Peyer's patch (tissue), 4 donors: Measurements from ENCODE around the gene CHRM5.

Experiments used
- CTCF ChIP-seq, 6 experiments: fragments of 450-650 bp in 4 of 6; fragments of 200-600 bp in 2 of 6; sonication (generic) in 1 of 6; IDR thresholded peaks; one replicate each; pipeline ENCODE4 v1.5.1; 2017 to 2019; ENCODE audit warnings: antibody characterized with exemption in 6 of 6, mild to moderate bottlenecking in 3 of 6, moderate library complexity in 1 of 6
- POLR2A ChIP-seq, 2 donors: fragments of 450-650 bp; IDR thresholded peaks; one replicate each; pipeline ENCODE4 v1.5.1; 2017; ENCODE audit warnings: antibody characterized with exemption in 2 of 2, mild to moderate bottlenecking in 2 of 2, moderate library complexity in 2 of 2

GRCh38 chr15:34023907-34024306, 55.6 kb downstream of the CHRM5 start:
- TF ChIP-seq CTCF (IDR thresholded peaks at IDR 0.05) = no peak
- TF ChIP-seq POLR2A (IDR thresholded peaks at IDR 0.05) = no peak
